ENCODE data around the gene PPIL6.

The PPIL6 gene

GRCh38 chr6:109449064-109449794, 8.8 kb upstream of the PPIL6 start:
- no peak for DNase-seq (ENCODE audit: low read depth in 2 of 2)

DNA sequence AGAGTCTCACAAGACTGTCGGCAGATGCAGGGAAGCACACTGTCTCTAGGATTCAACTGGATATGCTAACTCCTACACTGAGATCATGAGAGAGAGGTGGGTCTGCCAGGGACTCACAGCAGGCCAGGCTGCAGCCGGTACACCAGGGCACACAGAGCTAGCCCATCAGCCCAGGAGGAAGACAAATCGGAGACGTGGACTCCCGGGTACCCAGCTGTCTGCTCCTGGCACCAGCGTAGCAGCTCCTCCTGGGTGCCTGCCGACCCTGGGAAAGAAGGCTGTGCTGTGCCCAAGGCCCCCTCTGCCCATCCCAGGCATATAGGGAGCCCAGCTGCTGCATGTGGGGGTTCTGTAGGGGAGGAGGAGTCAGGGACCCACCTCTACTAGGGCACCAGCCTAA, 8.2 kb upstream of the PPIL6 start:
- no peak for DNase-seq (ENCODE audit: low read depth in 2 of 2)

- DNase-seq (ENCODE audit: low read depth in 2 of 2), result no peak
Observed at GRCh38 chr6:109447878-109448555, 7.6 kb upstream of the PPIL6 start.

DNA sequence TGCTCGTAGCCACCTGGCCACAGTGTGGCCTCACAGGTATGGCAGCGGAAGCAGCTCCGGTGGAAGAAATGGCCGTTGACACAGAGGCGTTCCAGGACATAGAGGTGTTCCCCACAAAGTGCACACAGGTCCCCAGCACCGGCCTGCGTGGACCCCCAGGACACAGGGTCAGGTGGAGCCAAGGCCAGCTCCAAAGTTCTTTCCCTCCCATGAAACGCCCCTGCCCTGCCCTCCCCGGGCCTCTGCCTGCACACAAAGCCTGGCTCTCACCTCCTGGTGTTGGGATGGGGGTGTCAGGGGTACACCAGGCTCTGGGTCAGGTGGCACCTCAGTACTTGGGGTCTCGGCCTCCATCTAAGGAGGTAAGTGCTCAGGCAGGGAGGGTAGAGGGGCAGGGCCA, 6.7 kb upstream of the PPIL6 start:
- DNase-seq (ENCODE audit: low read depth in 2 of 2), result no peak

DNA sequence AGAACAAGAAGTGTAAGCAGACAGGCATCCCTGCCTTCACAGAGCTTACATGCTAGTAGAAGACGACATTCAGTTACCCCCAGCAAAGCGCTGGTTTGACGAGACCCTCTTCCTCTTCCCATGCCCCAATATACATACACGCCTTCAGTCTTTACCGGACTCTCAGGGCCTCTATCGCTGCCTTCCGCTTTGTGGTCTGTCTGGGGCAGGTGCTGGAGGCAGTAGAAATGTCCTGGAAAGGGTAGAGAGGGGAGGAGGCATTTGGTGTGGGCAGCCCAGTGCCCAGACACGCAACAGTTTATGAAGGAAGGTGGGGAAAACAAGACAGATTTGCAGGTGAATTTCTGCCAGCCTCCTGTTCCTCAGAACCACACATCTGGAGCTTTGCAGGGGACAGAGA, 6.1 kb upstream of the PPIL6 start:
- no peak for DNase-seq (ENCODE audit: low read depth in 2 of 2)

DNA sequence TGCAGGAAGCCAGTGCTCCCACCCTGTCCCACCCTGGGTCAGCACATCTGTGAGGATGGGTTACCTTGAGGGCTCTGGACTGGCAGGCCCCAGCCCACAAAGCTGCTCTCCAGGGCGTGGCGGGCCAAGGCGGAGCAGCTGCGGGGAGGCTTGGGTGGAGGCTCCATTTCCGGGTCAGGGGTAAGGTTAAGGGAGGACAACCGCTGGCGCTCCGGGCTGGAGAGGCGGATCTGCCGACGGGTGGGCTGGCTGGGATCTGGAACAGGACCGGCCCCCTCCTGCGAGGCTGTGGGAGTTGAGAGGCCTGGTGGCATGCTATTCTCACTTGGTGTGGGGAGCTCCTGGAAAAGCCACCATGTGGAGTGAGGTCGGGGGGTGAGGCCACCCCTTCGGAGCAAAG, 5.6 kb upstream of the PPIL6 start:
- no peak for DNase-seq (ENCODE audit: low read depth in 2 of 2)

DNA sequence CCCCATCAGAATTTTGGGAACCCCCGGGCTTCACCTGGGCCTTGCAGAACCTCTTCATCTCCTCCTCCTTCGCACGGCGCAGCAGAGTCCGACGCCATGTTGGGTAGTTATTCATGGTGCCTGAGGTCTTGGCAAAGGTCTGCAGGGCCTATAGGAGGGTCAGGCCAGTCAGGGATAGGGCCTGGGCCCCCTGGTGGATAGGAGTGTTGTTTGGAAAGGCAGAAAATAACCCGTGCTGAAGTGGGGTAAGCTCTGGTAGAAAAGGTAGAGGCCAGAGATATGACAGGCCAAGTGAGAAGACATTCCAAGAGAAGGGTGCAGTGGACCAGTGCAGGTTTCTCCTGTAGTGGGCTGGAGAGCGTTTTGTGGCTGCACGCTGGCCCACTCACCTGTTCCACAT, 5.0 kb upstream of the PPIL6 start:
- DNase-seq (ENCODE audit: low read depth in 2 of 2), result no peak

- DNase-seq (ENCODE audit: low read depth in 2 of 2), result no peak
Observed at GRCh38 chr6:109443425-109443950, 3.1 kb upstream of the PPIL6 start.

GRCh38 chr6:109442393-109442924, 2.0 kb upstream of the PPIL6 start:
- DNase-seq (ENCODE audit: low read depth in 2 of 2), result no peak

DNA sequence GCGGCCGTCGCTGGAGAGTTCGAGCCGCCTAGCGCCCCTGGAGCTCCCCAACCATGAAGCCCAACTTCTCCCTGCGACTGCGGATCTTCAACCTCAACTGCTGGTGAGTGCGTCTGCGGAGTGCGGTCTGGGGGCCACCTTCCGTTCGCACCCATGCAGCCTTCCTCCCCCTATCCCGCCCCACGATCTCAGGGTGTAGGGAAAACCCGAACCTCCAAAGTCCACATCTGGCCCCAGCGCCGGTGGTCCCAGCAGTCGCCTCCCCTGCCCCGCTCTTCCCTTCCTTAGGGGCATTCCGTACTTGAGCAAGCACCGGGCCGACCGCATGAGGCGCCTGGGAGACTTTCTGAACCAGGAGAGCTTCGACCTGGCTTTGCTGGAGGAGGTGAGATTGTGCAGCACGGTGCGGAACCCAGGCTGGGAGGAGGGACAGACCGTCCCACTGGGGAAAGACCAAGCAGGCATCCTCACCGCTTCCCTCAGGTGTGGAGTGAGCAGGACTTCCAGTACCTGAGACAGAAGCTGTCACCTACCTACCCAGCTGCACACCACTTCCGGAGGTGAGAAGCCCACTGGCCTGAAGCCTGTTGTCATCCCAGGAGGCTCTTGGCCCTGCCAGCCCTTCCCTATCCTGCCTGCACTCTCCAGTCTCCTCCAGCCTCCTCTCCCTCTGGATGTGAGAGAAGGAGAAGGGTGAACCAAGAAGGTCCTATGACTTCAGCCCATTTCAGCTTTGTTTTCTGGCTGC, 815 bp upstream of the PPIL6 start:
- DNase-seq (ENCODE audit: low read depth in 2 of 2), result no peak

GRCh38 chr6:109436041-109436440, 4.4 kb downstream of the PPIL6 start:
- no peak for DNase-seq (ENCODE audit: low read depth in 2 of 2)

- no peak for DNase-seq (ENCODE audit: low read depth in 2 of 2)
Observed at GRCh38 chr6:109434456-109434855, 6.0 kb downstream of the PPIL6 start.

DNA sequence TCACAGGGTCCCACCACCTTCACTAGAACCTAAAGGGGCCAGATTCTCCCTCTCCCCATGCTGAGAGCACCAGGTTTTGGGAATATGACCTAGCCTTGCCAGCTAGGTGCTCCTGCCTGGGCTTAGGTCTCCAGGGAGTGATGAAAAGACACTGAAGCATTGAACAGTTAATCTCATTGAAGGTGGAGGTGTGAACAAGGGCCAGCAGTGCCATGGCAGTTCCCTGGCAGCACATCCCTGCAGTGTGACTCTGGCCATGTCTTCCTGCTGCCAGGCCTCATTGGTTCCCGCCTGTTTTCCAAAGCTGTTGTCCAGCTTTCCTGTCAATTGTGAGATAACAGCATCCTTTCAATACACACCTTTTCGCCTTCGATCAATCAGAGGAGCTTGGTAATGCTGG, 10.9 kb downstream of the PPIL6 start:
- no peak for DNase-seq (ENCODE audit: low read depth in 2 of 2)

- no peak for DNase-seq (ENCODE audit: low read depth in 2 of 2)
Observed at GRCh38 chr6:109428889-109429477, 11.4 kb downstream of the PPIL6 start.

DNA sequence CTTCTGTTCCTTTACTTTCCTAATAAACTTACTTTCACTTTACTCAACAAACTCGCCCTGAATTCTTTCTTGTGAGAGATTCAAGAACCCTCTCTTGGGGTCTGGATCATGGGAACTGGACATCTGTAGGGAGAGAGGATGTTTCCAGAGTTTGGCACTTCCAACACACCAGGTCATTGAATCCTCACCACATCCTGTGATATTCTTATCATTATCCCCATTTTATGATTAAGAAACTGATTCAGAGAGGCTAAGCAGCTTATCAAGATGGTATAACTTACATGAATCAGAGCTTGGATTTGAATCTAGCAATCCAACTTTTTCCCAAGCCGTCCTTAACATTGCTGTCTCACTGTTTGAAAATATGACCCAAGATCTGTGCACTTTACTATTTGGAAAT, 15.5 kb downstream of the PPIL6 start:
- no peak for DNase-seq (ENCODE audit: low read depth in 2 of 2)

DNA sequence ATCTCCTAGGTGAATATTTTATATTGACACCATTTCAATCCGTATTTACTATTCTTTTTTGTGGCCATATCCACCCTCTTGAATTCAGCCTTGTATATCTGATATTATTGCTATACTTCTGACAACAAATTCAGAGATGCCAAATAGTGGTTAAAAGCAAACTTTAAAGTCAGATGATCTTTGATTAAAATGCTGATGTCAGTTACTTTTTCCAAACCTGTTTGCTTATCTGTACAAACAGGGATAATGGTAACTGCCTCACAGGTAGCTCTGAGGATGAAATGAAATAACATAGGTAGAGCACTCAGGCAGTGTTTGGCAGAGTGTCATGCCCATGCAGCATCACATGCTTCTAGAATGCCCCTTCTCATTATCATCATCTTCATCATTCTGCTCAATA, 19.2 kb downstream of the PPIL6 start:
- no peak for DNase-seq (ENCODE audit: low read depth in 2 of 2)

DNA sequence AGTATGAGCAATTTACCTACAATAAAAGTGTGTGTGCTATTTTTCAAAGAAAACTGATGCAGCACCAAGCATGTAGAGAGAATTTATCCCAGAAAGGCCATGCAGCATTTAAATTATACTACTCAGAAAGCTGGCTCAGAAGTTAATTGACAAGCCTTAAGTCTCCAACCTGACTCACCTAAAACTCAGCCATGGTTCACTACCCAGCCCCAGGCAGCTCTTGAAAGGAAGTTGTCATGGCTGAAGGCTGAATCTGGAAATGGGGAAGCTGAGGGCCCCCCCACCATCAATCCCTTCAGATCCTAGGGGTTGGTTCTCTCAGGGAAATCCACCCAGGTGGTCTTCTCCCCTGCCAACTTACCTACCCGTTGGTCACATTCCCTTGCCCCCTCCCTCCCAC, 19.7 kb downstream of the PPIL6 start:
- DNase-seq (ENCODE audit: low read depth in 2 of 2), result no peak

GRCh38 chr6:109417646-109418045, 22.8 kb downstream of the PPIL6 start:
- no peak for DNase-seq (ENCODE audit: low read depth in 2 of 2)

DNA sequence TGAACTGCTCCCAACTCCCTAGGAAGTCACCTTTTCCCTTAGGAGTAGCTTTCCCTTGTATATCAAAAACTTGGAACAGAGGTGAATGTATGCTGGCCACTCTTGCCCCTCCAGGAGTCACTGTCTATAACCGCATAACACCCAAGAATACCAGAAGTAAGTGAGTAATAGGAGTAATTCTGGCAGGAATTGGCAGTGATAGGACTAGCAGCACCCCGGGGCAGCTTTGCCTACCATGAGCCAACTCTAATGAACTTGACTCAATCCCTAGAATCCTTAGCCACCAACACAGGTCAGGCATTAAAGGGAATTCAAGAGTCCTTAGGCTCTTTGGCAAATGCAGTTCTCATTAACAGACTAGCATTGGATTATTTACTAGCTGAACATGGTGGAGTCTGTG, 29.4 kb downstream of the PPIL6 start:
- DNase-seq (ENCODE audit: low read depth in 2 of 2), result no peak

- DNase-seq (ENCODE audit: low read depth in 2 of 2), result no peak
Observed at GRCh38 chr6:109406196-109406595, 34.2 kb downstream of the PPIL6 start.

DNA sequence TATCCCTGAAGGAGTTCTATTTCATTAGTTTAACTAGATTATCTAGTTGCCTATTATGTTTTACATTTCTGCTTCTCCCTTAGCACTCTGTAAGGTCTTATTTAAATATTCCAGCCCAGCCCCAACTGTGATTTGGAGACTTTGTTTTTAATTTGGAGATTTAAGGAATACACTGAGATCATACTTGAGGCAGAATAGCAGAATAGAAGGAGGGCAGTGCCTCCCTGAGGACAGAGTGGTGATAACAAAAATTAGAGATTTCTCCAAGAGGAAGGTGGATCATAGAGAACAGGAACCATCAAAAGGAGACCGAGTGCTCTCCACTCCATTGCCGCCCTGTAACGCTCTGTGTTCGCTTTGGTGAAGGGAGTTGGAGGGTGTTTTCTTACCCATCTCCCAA, 43.4 kb downstream of the PPIL6 start:
- DNase-seq (ENCODE audit: low read depth in 2 of 2), result no peak
